Esophagus squamous epithelium (tissue), 5 donors: ENCODE results near the gene CDC20. TPM values are rescaled to one million over a fixed set of nuclear protein-coding genes. Genes with fewer than 3 reads are reported as not detected.

Source experiments
- DNase-seq: peaks from one replicate; lab custom pipeline; 2025; lab: John Stamatoyannopoulos, UW
- H3K27ac ChIP-seq, 4 donors: fragments of 200-600 bp; sonication (generic); one replicate each; pipeline ENCODE4 v1.5.1; 2016 to 2019; ENCODE audit warnings: mild to moderate bottlenecking in 1 of 4
- H3K27me3 ChIP-seq, 4 donors: fragments of 200-600 bp; sonication (generic); 1 replicate in 3 of 4; 2 replicates in 1 of 4; pipeline versions ENCODE4 v1.5.1 to v1.6.0; 2017 to 2021; ENCODE audit warnings: antibody characterized with exemption in 1 of 4
- H3K36me3 ChIP-seq, 3 donors: fragments of 200-600 bp; sonication (generic); one replicate each; pipeline ENCODE4 v1.5.1; 2016 to 2019
- H3K4me1 ChIP-seq, 3 donors: fragments of 200-600 bp; sonication (generic); one replicate each; pipeline ENCODE4 v1.5.1; 2017 to 2019
- H3K4me3 ChIP-seq, 4 donors: fragments of 200-600 bp; sonication (generic); 1 replicate in 3 of 4; 2 replicates in 1 of 4; pipeline ENCODE4 v1.5.1; 2016 to 2019; ENCODE audit warnings: mild to moderate bottlenecking in 2 of 4, moderate library complexity in 1 of 4
- H3K9me3 ChIP-seq, 3 donors: fragments of 200-600 bp; sonication (generic); one replicate each; pipeline ENCODE4 v1.5.1; 2016 to 2019
- POLR2A ChIP-seq, 4 donors: fragments of 450-650 bp; IDR thresholded peaks; one replicate each; pipeline ENCODE4 v1.6.1; 2017; ENCODE audit warnings: antibody characterized with exemption in 4 of 4, mild to moderate bottlenecking in 4 of 4, moderate library complexity in 3 of 4
- WGBS, 2 donors: methylation state at CpG; one replicate each; pipeline ENCODE4 v1.1.5; 2018; 5-methylcytosine and 5-hydroxymethylcytosine counted together
- intact Hi-C: fragments of 100-400 bp; cut with DNase I; formaldehyde crosslinking; loops from one replicate; pipeline ENCODE4 v1.15.0; 2022
- total RNA-seq, 4 donors: library from RNA; depleted of rRNA; stranded (reverse); fragments of >200 nt; gene quantifications; one replicate each; pipeline ENCODE4 v1.1.0, GENCODE V29; 2016
- TF ChIP-seq, protein P1 (sequence below), 6 experiments: fragments of 450-650 bp in 4 of 6; fragments of 200-600 bp in 2 of 6; sonication (generic) in 2 of 6; IDR thresholded peaks; one replicate each; pipeline ENCODE4 v1.5.1; 2016 to 2019; ENCODE audit warnings: antibody characterized with exemption in 6 of 6, mild to moderate bottlenecking in 4 of 6, moderate library complexity in 4 of 6
- donor health status: DM: yes; HTN: yes; CAD: no.

CDC20 gene
- total RNA-seq, 4 donors from 2014 or later = 16.5 to 96.0 (median 33.6) TPM

DNA sequence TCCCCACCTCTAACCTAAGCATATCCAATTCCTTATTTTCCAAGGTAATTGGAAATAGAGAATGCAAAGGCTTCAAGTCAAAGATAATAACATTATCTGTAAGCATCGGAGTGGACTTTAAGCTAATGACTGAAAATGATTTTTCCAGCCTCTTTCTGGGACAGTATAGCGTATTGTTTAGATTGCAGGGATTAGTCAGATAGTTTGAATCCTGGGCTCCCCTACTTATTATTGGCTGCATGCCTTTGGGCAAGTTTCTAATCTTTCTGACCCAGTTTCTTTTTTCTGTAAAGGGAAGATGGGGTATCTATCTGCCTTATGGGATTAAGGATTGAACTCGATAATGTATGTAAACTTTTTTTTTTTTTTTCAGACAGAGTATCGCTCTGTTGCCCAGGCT, 1.5 kb upstream of the CDC20 start:
- intact Hi-C loops = no loop called here
- TF ChIP-seq, protein P1, sequence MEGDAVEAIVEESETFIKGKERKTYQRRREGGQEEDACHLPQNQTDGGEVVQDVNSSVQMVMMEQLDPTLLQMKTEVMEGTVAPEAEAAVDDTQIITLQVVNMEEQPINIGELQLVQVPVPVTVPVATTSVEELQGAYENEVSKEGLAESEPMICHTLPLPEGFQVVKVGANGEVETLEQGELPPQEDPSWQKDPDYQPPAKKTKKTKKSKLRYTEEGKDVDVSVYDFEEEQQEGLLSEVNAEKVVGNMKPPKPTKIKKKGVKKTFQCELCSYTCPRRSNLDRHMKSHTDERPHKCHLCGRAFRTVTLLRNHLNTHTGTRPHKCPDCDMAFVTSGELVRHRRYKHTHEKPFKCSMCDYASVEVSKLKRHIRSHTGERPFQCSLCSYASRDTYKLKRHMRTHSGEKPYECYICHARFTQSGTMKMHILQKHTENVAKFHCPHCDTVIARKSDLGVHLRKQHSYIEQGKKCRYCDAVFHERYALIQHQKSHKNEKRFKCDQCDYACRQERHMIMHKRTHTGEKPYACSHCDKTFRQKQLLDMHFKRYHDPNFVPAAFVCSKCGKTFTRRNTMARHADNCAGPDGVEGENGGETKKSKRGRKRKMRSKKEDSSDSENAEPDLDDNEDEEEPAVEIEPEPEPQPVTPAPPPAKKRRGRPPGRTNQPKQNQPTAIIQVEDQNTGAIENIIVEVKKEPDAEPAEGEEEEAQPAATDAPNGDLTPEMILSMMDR (IDR thresholded peaks at IDR 0.05) = no peak
- TF ChIP-seq POLR2A (IDR thresholded peaks at IDR 0.05) = no peak
- 84 to 89% methylated on average over 4 of the region's 4 CpGs for WGBS, 2 donors
- Histone ChIP-seq H3K27me3 (no peaks in the 10 kb centered on the region), H3K36me3 (peaks cover 0 to 20% (median 5%) of the 10 kb centered on the region in 3 donors), H3K9me3 (no peaks in the 10 kb centered on the region), H3K4me1 (peaks cover 15 to 35% (median 18%) of the 10 kb centered on the region in 3 donors), H3K4me3 (no peak overlapping the region), H3K27ac (peak overlapping the region in 2 of 4 donors; percentile 97 to 98)
- no peak for DNase-seq

DNA sequence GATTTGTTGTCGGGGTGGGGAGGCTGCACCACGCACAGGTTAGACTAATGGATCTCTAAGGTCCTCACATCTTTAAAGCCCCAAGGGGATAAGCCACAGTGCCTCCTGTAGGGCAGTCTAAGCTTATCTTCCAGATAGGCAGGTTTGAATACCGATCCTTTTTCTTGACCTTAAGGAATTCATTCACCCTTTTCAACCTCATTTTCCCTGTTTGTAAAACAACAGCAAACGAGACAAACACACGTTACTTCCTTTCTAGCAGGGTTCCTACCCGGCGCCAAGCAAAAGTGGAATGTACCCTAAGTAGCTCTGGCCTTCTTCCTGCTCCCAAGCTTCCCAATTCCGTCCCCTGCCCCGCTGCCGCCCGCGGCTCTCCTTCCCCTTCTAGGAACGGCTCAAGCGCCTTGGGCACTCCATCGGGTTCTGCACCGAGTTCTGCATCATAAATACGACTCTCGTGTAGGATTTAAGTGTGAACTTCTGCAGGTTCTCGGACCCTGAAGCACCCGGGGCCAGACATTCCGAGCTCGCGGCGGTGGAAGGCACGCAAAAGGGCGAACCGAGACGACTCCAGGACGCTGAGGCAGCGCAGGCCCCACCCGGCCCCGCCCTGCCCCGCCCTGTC, 548 bp upstream of the CDC20 start:
- WGBS, 2 donors = 2% methylated on average over 17 to 18 of the region's 33 CpGs
- H3K4me3 ChIP-seq = peak overlapping the region; percentile 49 to 83 (median 68)
- H3K27ac ChIP-seq = peak overlapping the region; percentile 95 to 98 (median 96)

DNA sequence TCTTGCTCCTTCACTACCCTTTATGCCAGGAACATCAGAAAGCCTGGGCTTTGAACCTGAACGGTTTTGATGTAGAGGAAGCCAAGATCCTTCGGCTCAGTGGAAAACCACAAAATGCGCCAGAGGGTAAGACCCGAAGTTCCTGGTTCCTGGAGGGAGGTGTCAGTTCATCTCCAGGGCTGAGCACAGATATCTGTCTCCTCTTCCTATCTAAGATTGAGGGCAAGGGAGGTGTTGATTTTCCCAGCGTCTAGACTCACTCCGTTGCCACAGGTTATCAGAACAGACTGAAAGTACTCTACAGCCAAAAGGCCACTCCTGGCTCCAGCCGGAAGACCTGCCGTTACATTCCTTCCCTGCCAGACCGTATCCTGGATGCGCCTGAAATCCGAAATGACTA, 915 bp downstream of the CDC20 start:
- H3K27ac ChIP-seq = peak overlapping the region; percentile 95 to 98 (median 96)

More for the DNA sequence above, 548 bp upstream of the CDC20 start:
- H3K4me1 ChIP-seq = peaks cover 15 to 35% (median 18%) of the 10 kb centered on the region in 3 donors
- H3K36me3 ChIP-seq = peaks cover 8 to 30% (median 12%) of the 10 kb centered on the region in 3 donors
- H3K9me3 ChIP-seq = no peaks in the 10 kb centered on the region
- TF ChIP-seq POLR2A (IDR thresholded peaks at IDR 0.05) = peak in 1 of 4 donors; percentile 51
- TF ChIP-seq, protein P1 (IDR thresholded peaks at IDR 0.05) = peak in 5 of 6 experiments; percentile 4 to 56 (median 20)
- DNase-seq = no peak
- no peaks in the 10 kb centered on the region for H3K27me3 ChIP-seq
- intact Hi-C loops = no loop called here

DNA sequence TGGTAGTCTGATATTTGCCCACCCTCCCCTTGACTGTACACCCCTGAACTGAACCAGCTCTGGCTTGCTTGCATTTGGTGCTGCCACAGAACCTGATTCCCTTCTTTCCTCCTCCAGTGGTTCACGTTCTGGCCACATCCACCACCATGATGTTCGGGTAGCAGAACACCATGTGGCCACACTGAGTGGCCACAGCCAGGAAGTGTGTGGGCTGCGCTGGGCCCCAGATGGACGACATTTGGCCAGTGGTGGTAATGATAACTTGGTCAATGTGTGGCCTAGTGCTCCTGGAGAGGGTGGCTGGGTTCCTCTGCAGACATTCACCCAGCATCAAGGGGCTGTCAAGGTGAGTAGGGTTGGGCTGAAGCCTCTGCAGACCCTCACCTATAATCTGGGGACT, 1.8 kb downstream of the CDC20 start:
- peaks cover 30 to 54% (median 33%) of the 10 kb centered on the region in 3 donors for H3K36me3 ChIP-seq
- WGBS, 2 donors = 54 to 55% methylated on average over 3 of the region's 4 CpGs
- H3K9me3 ChIP-seq = no peaks in the 10 kb centered on the region
- H3K4me3 ChIP-seq = no peak overlapping the region
- intact Hi-C loops = no loop called here
- no peak overlapping the region for H3K27ac ChIP-seq
- TF ChIP-seq, protein P1 (IDR thresholded peaks at IDR 0.05) = no peak
- no peak for TF ChIP-seq POLR2A (IDR thresholded peaks at IDR 0.05)
- H3K4me1 ChIP-seq = peaks cover 15 to 55% (median 26%) of the 10 kb centered on the region in 3 donors
- H3K27me3 ChIP-seq = no peaks in the 10 kb centered on the region
- DNase-seq = no peak

More for the DNA sequence above, 915 bp downstream of the CDC20 start:
- 27 to 33% methylated on average over 8 to 11 of the region's 11 CpGs for WGBS, 2 donors
- intact Hi-C loops = no loop called here
- peak overlapping the region; percentile 49 to 83 (median 68) for H3K4me3 ChIP-seq
- peaks cover 15 to 46% (median 18%) of the 10 kb centered on the region in 3 donors for H3K4me1 ChIP-seq
- TF ChIP-seq POLR2A (IDR thresholded peaks at IDR 0.05) = no peak
- TF ChIP-seq, protein P1 (IDR thresholded peaks at IDR 0.05) = no peak
- DNase-seq = no peak
- H3K9me3 ChIP-seq = no peaks in the 10 kb centered on the region
- H3K36me3 ChIP-seq = peaks cover 21 to 45% (median 27%) of the 10 kb centered on the region in 3 donors
- H3K27me3 ChIP-seq = no peaks in the 10 kb centered on the region

DNA sequence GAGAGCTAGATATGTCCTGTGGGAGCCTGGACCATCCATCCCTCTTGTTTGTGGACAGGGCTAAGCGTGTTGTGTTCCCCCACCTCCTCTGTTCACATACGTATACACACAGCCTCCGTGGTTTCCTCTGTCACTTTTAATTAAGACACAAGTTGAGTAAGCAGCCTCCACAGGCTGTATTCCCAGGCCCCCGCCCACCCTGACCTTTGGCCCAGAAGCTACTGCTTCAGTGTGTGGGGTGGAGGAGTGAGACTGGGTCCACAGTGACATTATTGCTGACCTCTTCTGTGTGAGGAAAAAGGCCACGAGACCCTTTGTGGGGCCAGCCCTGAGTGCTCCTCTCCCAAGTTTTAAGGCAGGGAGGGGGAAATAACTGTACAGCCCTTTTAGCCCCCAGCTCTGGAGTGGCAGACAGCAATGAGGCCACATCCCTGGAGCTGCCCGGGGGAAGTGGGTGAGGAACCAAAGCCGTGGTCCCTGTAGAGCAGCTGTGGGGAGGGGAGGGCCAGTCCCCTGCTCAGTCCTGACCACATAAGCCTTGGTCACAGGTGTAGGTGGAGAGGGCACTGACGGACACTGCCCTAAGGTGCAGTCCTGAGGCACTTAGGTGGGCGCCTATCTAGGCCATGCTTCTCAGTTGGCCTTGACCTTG, 4.6 kb downstream of the CDC20 start:
- WGBS, 2 donors = 56 to 69% methylated on average over 5 to 6 of the region's 9 CpGs
- DNase-seq = no peak
- H3K36me3 ChIP-seq = peaks cover 30 to 55% (median 33%) of the 10 kb centered on the region in 3 donors
- H3K4me1 ChIP-seq = peaks cover 26 to 66% (median 32%) of the 10 kb centered on the region in 3 donors
- no peak overlapping the region for H3K4me3 ChIP-seq
- peak overlapping the region in 2 of 4 donors; percentile 13 to 16 for H3K27ac ChIP-seq
- TF ChIP-seq, protein P1 (IDR thresholded peaks at IDR 0.05) = no peak
- TF ChIP-seq POLR2A (IDR thresholded peaks at IDR 0.05) = no peak
- H3K27me3 ChIP-seq = no peaks in the 10 kb centered on the region
- intact Hi-C loops = no loop called here
- H3K9me3 ChIP-seq = no peaks in the 10 kb centered on the region
